Hepatocyte (in vitro differentiated cells): ENCODE data around the gene GSC2. TPM values are rescaled to one million over a fixed set of nuclear protein-coding genes. Genes with fewer than 3 reads are reported as not detected.
A peak's percentile ranks its signal among the peaks of the same experiment; 100 is the strongest.

Source experiments
- DNase-seq: peaks from one replicate; pipeline ENCODE4 v3.0.0-alpha.2; 2016; ENCODE audit warnings: low spot score
- H2AFZ ChIP-seq: fragments of 200-600 bp; sonication (generic); 2 replicates; pipeline ENCODE4 v1.6.0; 2016; ENCODE audit warnings: antibody characterized with exemption, mild to moderate bottlenecking
- H3K27ac ChIP-seq: fragments of 200-600 bp; sonication (generic); 2 replicates; pipeline ENCODE4 v1.5.1; 2016; ENCODE audit warnings: mild to moderate bottlenecking
- H3K27me3 ChIP-seq: fragments of 200-600 bp; sonication (generic); 2 replicates; pipeline ENCODE4 v1.6.1; 2016
- H3K36me3 ChIP-seq: fragments of 200-600 bp; sonication (generic); replicated peaks from 2 replicates; pipeline ENCODE4 v1.5.1; 2016; ENCODE audit warnings: low read depth; ENCODE audit not compliant: insufficient read depth
- H3K4me1 ChIP-seq: fragments of 200-600 bp; sonication (generic); 2 replicates; pipeline ENCODE4 v1.5.1; 2016; ENCODE audit warnings: mild to moderate bottlenecking, moderate library complexity; ENCODE audit not compliant: insufficient read depth
- H3K4me2 ChIP-seq: fragments of 200-600 bp; sonication (generic); 2 replicates; pipeline ENCODE4 v1.6.0; 2016
- H3K4me3 ChIP-seq: fragments of 200-600 bp; sonication (generic); 2 replicates; pipeline ENCODE4 v1.5.1; 2016; ENCODE audit warnings: mild to moderate bottlenecking
- H3K79me2 ChIP-seq: fragments of 200-600 bp; sonication (generic); 2 replicates; pipeline ENCODE4 v1.6.0; 2017; ENCODE audit warnings: mild to moderate bottlenecking
- H3K9me2 ChIP-seq: fragments of 200-600 bp; sonication (generic); replicated peaks from 2 replicates; pipeline ENCODE4 v1.6.0; 2017; ENCODE audit warnings: mild to moderate bottlenecking; ENCODE audit not compliant: insufficient read depth
- H3K9me3 ChIP-seq: fragments of 200-600 bp; sonication (generic); 2 replicates; pipeline ENCODE4 v1.5.1; 2016; ENCODE audit warnings: low read depth, mild to moderate bottlenecking
- H4K20me1 ChIP-seq: fragments of 200-600 bp; sonication (generic); 2 replicates; pipeline ENCODE4 v1.6.0; 2016; ENCODE audit warnings: mild to moderate bottlenecking; ENCODE audit not compliant: insufficient read depth, poor library complexity, severe bottlenecking
- CTCF ChIP-seq: fragments of 200-600 bp; sonication (generic); IDR thresholded peaks from 2 replicates; pipeline ENCODE4 v1.5.1; 2016; ENCODE audit warnings: antibody characterized with exemption, mild to moderate bottlenecking; ENCODE audit not compliant: poor library complexity
- EZH2 ChIP-seq: fragments of 200-600 bp; sonication (generic); IDR thresholded peaks from 2 replicates; pipeline ENCODE4 v1.6.1; 2016; ENCODE audit warnings: antibody characterized with exemption, mild to moderate bottlenecking, borderline replicate concordance
- EZH2phosphoT487 ChIP-seq: fragments of 200-600 bp; sonication (generic); IDR thresholded peaks from one replicate; pipeline ENCODE4 v1.6.1; 2018; ENCODE audit warnings: antibody characterized with exemption, mild to moderate bottlenecking, low read depth, moderate library complexity; ENCODE audit not compliant: unreplicated experiment, severe bottlenecking
- WGBS: methylation state at CpG from one replicate; pipeline ENCODE4 v1.1.6; 2016; ENCODE audit warnings: low lambda C conversion rate; ENCODE audit errors: missing lambda C conversion rate; 5-methylcytosine and 5-hydroxymethylcytosine counted together
- polyA plus RNA-seq: library from polyadenylated mRNA; unstranded; fragments of >200 nt; fragmentation: Nextera tagmentation; extraction: Ambion mirVana; gene quantifications from 2 replicates; pipeline ENCODE4 v1.2.1, GENCODE V29; 2016
- total RNA-seq: library from RNA; depleted of rRNA; stranded (reverse); fragments of >200 nt; gene quantifications from 2 replicates; pipeline ENCODE4 v1.2.3, GENCODE V29; 2014

GSC2 gene
- total and polyA plus RNA-seq, 2 experiments from 2014 or later = not detected

- no peaks in the 10 kb centered on the region for H3K9me3 ChIP-seq
- H3K4me2 ChIP-seq = peak within 1 kb of the TSS; percentile 99
- H3K9me2 ChIP-seq = no peaks in the 10 kb centered on the region
- H3K27ac ChIP-seq = peak within 1 kb of the TSS; percentile 99
- peak within 1 kb of the TSS; percentile 69 for H2AFZ ChIP-seq
- 2% methylated on average over 38 of the region's 86 CpGs for WGBS
- no peak for TF ChIP-seq EZH2phosphoT487
- TF ChIP-seq EZH2 = no peak
- TF ChIP-seq CTCF = no peak
- H3K4me1 ChIP-seq = peaks cover 24% of the 10 kb centered on the region
- no peaks in the 10 kb centered on the region for H3K27me3 ChIP-seq
- peaks cover 22% of the 10 kb centered on the region for H4K20me1 ChIP-seq
- peaks cover 28% of the 10 kb centered on the region for H3K79me2 ChIP-seq
- peak within 1 kb of the TSS; percentile 98 for H3K4me3 ChIP-seq
- no peaks in the 10 kb centered on the region for H3K36me3 ChIP-seq
- peak; percentile 98 for DNase-seq
Measured at GRCh38 chr22:19178657-19179496, 28.8 kb upstream of the GSC2 start, which contains the start of gene SLC25A1. SLC25A1 (minus strand) TSS chr22:19178736; CDS start chr22:19178673, 63 bp downstream.

GRCh38 chr22:19178065-19178656, 28.1 kb upstream of the GSC2 start:
- no peaks in the 10 kb centered on the region for H3K9me3 ChIP-seq
- peak; percentile 90 for DNase-seq
- no peaks in the 10 kb centered on the region for H3K36me3 ChIP-seq
- H4K20me1 ChIP-seq = peaks cover 22% of the 10 kb centered on the region
- TF ChIP-seq EZH2phosphoT487 = no peak
- no peak for TF ChIP-seq CTCF
- no peak for TF ChIP-seq EZH2
- peak overlapping the region; percentile 99 for H3K4me2 ChIP-seq
- under 1% methylated on average over 48 of the region's 80 CpGs for WGBS
- peaks cover 35% of the 10 kb centered on the region for H3K79me2 ChIP-seq
- H3K4me1 ChIP-seq = peaks cover 26% of the 10 kb centered on the region
- H3K27ac ChIP-seq = peak overlapping the region; percentile 99
- no peaks in the 10 kb centered on the region for H3K9me2 ChIP-seq
- peak overlapping the region; percentile 69 for H2AFZ ChIP-seq
- no peaks in the 10 kb centered on the region for H3K27me3 ChIP-seq
- H3K4me3 ChIP-seq = peak overlapping the region; percentile 98

- H3K27ac ChIP-seq = peak overlapping the region; percentile 99
- no peaks in the 10 kb centered on the region for H3K27me3 ChIP-seq
- peaks cover 22% of the 10 kb centered on the region for H4K20me1 ChIP-seq
- H3K4me1 ChIP-seq = peaks cover 33% of the 10 kb centered on the region
- peak overlapping the region; percentile 69 for H2AFZ ChIP-seq
- H3K79me2 ChIP-seq = peaks cover 42% of the 10 kb centered on the region
- no peaks in the 10 kb centered on the region for H3K36me3 ChIP-seq
- no peaks in the 10 kb centered on the region for H3K9me2 ChIP-seq
- WGBS = 38% methylated on average over 47 of the region's 55 CpGs
- peak overlapping the region; percentile 99 for H3K4me2 ChIP-seq
- H3K9me3 ChIP-seq = no peaks in the 10 kb centered on the region
- H3K4me3 ChIP-seq = peak overlapping the region; percentile 98
- TF ChIP-seq EZH2phosphoT487 (no peak), EZH2 (no peak), CTCF (no peak)
- peak; percentile 22 for DNase-seq
Measured at GRCh38 chr22:19177164-19178064, 27.3 kb upstream of the GSC2 start.
